Measurements from ENCODE around the gene SPATS2.

- TF ChIP-seq, protein P1, sequence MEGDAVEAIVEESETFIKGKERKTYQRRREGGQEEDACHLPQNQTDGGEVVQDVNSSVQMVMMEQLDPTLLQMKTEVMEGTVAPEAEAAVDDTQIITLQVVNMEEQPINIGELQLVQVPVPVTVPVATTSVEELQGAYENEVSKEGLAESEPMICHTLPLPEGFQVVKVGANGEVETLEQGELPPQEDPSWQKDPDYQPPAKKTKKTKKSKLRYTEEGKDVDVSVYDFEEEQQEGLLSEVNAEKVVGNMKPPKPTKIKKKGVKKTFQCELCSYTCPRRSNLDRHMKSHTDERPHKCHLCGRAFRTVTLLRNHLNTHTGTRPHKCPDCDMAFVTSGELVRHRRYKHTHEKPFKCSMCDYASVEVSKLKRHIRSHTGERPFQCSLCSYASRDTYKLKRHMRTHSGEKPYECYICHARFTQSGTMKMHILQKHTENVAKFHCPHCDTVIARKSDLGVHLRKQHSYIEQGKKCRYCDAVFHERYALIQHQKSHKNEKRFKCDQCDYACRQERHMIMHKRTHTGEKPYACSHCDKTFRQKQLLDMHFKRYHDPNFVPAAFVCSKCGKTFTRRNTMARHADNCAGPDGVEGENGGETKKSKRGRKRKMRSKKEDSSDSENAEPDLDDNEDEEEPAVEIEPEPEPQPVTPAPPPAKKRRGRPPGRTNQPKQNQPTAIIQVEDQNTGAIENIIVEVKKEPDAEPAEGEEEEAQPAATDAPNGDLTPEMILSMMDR (IDR thresholded peaks at IDR 0.05; ENCODE audit: low read depth, low read length, poor library complexity, severe bottlenecking) = no peak
- TF ChIP-seq EZH2phosphoT487 (IDR thresholded peaks at IDR 0.05; ENCODE audit: borderline replicate concordance, low read length) = no peak
Observed at GRCh38 chr12:49478949-49479664, 111.8 kb downstream of the SPATS2 start.
